ENCODE results near the gene GOSR2. TPM values are rescaled to one million over a fixed set of nuclear protein-coding genes. Genes with fewer than 3 reads are reported as not detected.
A peak's percentile ranks its signal among the peaks of the same experiment; 100 is the strongest.

The GOSR2 gene
- total RNA-seq, 1 experiment from 2014 or later = 71.9 TPM

- Histone ChIP-seq H3K27ac (0 out of 2 replicates have a peak overlapping the region, but pooled peaks have one; percentile 4), H3K9me3 (replicated peaks) (no peaks in the 10 kb centered on the region), H3K4me3 (no peak overlapping the region), H3K4me1 (replicated peaks) (peaks cover 23% of the 10 kb centered on the region; the same call in 1 of the 2 replicates), H3K27me3 (replicated peaks) (no peaks in the 10 kb centered on the region; the same call in 1 of the 2 replicates), H3K36me3 (peaks cover 65% of the 10 kb centered on the region)
- DNase-seq (ENCODE audit: low read depth in 1 of 2, low spot score in 2 of 2) = no peak
Observed at GRCh38 chr17:46928467-46929261, 5.7 kb downstream of the GOSR2 start.

GRCh38 chr17:46929413-46929812 is 6.5 kb downstream of the GOSR2 start:
- Histone ChIP-seq H3K27me3 (replicated peaks) (no peaks in the 10 kb centered on the region; the same call in 1 of the 2 replicates), H3K9me3 (replicated peaks) (no peaks in the 10 kb centered on the region), H3K36me3 (peaks cover 73% of the 10 kb centered on the region), H3K4me1 (replicated peaks) (peaks cover 18% of the 10 kb centered on the region; the same call in 1 of the 2 replicates), H3K4me3 (no peak overlapping the region), H3K27ac (0 out of 2 replicates have a peak overlapping the region, but pooled peaks have one; percentile 4)
- no peak for DNase-seq (ENCODE audit: low read depth in 1 of 2, low spot score in 2 of 2)

GRCh38 chr17:46930051-46930450 is 7.1 kb downstream of the GOSR2 start:
- Histone ChIP-seq H3K36me3 (peaks cover 77% of the 10 kb centered on the region), H3K9me3 (replicated peaks) (no peaks in the 10 kb centered on the region), H3K4me3 (no peak overlapping the region), H3K27ac (no peak overlapping the region), H3K4me1 (replicated peaks) (peaks cover 17% of the 10 kb centered on the region; the same call in 1 of the 2 replicates), H3K27me3 (replicated peaks) (no peaks in the 10 kb centered on the region; the same call in 1 of the 2 replicates)
- DNase-seq (ENCODE audit: low read depth in 1 of 2, low spot score in 2 of 2) = no peak

- H3K4me1 ChIP-seq (replicated peaks) = peaks cover 17% of the 10 kb centered on the region; the same call in 1 of the 2 replicates
- no peaks in the 10 kb centered on the region for H3K9me3 ChIP-seq (replicated peaks)
- no peak overlapping the region for H3K27ac ChIP-seq
- H3K36me3 ChIP-seq = peaks cover 87% of the 10 kb centered on the region
- DNase-seq (ENCODE audit: low read depth in 1 of 2, low spot score in 2 of 2) = no peak
- no peaks in the 10 kb centered on the region; the same call in 1 of the 2 replicates for H3K27me3 ChIP-seq (replicated peaks)
- H3K4me3 ChIP-seq = no peak overlapping the region
Observed at GRCh38 chr17:46931596-46931995, 8.6 kb downstream of the GOSR2 start.

DNA sequence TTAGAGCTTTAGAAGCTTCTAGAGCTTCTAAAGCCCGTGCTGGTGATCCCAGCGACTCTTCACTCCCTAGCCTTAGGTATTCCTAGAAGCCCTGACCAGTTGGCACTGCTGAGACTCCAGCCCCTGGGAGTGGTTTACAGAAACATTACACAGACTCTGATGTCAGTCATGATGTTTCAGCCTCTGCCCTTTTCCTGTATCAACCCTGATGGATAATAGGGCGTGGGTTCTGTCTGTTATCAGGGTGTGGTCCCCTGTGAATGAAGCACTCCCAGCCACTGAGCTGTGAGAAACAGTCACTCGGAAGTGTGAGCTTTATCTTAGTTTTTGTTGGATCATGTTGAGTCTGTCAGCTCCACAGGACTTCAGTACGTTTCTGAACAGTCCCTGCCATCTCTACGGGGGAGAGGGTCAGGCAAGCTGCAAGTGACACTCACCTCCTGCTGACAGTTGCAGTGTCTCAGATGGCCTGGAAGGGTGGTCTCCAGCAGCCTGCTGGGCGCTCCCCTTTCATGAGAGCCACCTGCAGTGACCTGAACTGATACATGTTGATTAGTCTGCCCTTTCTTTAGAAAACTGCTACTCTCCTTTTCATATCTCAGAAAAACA is 12.8 kb downstream of the GOSR2 start:
- no peak for DNase-seq (ENCODE audit: low read depth in 1 of 2, low spot score in 2 of 2)
- no peaks in the 10 kb centered on the region; the same call in 1 of the 2 replicates for H3K27me3 ChIP-seq (replicated peaks)
- H3K4me3 ChIP-seq = no peak overlapping the region
- H3K36me3 ChIP-seq = peaks cover 96% of the 10 kb centered on the region
- H3K9me3 ChIP-seq (replicated peaks) = no peaks in the 10 kb centered on the region
- H3K4me1 ChIP-seq (replicated peaks) = no peaks in the 10 kb centered on the region
- no peak overlapping the region for H3K27ac ChIP-seq

DNA sequence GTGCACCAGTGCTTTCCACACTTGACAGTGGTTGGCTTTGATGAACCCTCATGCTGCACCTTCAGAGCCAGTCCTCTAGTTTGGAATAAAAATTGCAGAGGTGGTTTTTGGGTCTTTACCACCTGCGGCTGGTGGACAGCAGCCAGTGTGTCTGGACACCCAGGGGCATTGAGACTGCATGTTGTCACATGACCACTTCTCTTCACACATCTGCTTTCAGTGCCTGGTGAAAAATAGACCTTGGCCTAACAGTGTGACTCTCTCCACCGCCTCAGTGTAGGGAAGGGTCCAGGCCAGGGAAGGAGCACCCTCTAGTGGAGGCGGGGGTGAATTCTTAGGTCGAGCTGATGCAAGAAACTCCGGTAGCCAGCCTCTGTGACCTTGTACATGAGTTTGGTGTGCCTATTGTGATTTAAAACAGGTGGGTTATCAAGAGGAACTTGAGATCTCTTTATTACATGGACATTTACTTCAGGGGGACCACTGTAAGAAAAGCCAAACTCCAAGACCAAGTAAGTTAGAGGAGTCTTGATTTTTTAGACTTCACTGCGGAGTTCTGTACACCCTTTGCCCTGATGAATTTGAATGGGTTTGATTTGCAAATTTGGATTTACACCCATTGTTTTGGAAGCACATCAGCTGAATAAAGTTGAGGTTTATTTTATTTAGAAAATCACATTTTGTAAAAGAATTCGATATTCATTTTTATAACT is 17.9 kb downstream of the GOSR2 start:
- H3K27ac ChIP-seq = no peak overlapping the region
- H3K27me3 ChIP-seq (replicated peaks) = no peaks in the 10 kb centered on the region
- peaks cover 8% of the 10 kb centered on the region for H3K4me1 ChIP-seq (replicated peaks)
- peaks cover 60% of the 10 kb centered on the region for H3K36me3 ChIP-seq
- H3K9me3 ChIP-seq (replicated peaks) = no peaks in the 10 kb centered on the region
- DNase-seq (ENCODE audit: low read depth in 1 of 2, low spot score in 2 of 2) = peak; percentile 67 to 80
- H3K4me3 ChIP-seq = no peak overlapping the region

GRCh38 chr17:46942441-46943217 is 19.7 kb downstream of the GOSR2 start:
- peaks cover 8% of the 10 kb centered on the region for H3K4me1 ChIP-seq (replicated peaks)
- no peak overlapping the region for H3K27ac ChIP-seq
- H3K27me3 ChIP-seq (replicated peaks) = no peaks in the 10 kb centered on the region
- H3K4me3 ChIP-seq = no peak overlapping the region
- peak; percentile 58 to 79 for DNase-seq (ENCODE audit: low read depth in 1 of 2, low spot score in 2 of 2)
- H3K9me3 ChIP-seq (replicated peaks) = no peaks in the 10 kb centered on the region
- H3K36me3 ChIP-seq = peaks cover 44% of the 10 kb centered on the region

DNA sequence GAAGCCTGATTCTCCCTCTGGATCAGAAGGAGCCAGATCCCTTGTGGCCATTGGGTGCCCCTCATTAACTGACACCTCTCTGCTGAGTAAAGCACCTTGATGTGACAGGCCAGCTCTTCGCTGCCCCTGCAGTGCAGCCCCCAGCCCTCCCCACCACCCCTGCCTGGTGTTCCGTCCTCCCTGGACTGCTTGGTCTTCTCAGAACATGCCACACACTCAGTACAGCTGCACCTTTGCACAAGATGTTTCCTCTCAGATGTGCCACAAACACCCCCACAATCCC is 20.2 kb downstream of the GOSR2 start:
- Histone ChIP-seq H3K36me3 (peaks cover 41% of the 10 kb centered on the region), H3K9me3 (replicated peaks) (no peaks in the 10 kb centered on the region), H3K27ac (no peak overlapping the region), H3K4me3 (no peak overlapping the region), H3K4me1 (replicated peaks) (peaks cover 8% of the 10 kb centered on the region), H3K27me3 (replicated peaks) (no peaks in the 10 kb centered on the region)
- DNase-seq (ENCODE audit: low read depth in 1 of 2, low spot score in 2 of 2) = no peak

GRCh38 chr17:46943501-46944393 is 20.8 kb downstream of the GOSR2 start:
- Histone ChIP-seq H3K27ac (no peak overlapping the region), H3K36me3 (peaks cover 35% of the 10 kb centered on the region), H3K4me1 (replicated peaks) (peaks cover 8% of the 10 kb centered on the region), H3K9me3 (replicated peaks) (no peaks in the 10 kb centered on the region), H3K4me3 (no peak overlapping the region), H3K27me3 (replicated peaks) (no peaks in the 10 kb centered on the region)
- DNase-seq (ENCODE audit: low read depth in 1 of 2, low spot score in 2 of 2) = peak; percentile 41 to 52

DNA sequence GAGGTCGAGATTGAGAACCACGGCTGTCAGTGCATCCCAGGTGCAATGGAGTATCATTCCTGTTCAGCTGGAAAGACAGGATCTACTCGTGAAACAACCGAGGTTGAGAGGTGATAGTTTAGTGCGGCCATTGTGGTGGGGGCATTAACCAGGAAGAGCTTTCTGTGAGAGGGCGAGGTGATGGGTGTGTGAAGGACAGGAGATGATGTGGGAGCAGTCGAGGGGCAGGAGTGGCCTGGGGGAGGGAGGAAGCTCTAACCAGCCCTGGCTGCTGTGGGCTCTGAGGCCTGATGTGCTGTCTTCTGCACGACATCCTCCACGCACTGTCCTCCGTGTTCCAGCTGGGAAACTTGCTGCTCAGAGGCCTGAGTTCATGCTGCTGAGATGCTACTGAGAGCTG is 22.0 kb downstream of the GOSR2 start:
- H3K4me1 ChIP-seq (replicated peaks) = peaks cover 8% of the 10 kb centered on the region
- H3K9me3 ChIP-seq (replicated peaks) = no peaks in the 10 kb centered on the region
- peak in 1 of 2 experiments; percentile 43 for DNase-seq (ENCODE audit: low read depth in 1 of 2, low spot score in 2 of 2)
- no peaks in the 10 kb centered on the region for H3K27me3 ChIP-seq (replicated peaks)
- H3K4me3 ChIP-seq = no peak overlapping the region
- no peak overlapping the region for H3K27ac ChIP-seq
- H3K36me3 ChIP-seq = peaks cover 23% of the 10 kb centered on the region

GRCh38 chr17:46947216-46947615 is 24.3 kb downstream of the GOSR2 start:
- no peaks in the 10 kb centered on the region for H3K27me3 ChIP-seq (replicated peaks)

DNA sequence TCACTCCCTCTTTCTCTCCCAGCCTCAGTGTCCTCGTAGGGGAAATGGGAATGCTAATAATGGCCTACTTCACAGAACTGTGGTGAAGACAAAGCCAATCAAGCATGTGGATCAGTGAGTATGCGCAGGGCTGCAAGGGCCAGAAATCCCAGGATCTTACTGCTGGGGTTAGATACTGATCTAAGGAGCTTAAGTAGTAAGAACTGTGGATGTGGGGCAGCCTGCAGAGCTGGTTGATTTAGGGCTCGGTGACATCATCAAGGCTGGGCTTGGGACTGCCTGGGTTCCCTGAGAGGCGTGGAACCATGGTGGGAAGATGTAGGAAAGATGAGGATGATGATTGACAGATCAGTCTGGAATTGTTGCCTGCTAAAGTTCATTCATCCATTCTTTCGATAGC is 25.6 kb downstream of the GOSR2 start:
- H3K36me3 ChIP-seq = no peaks in the 10 kb centered on the region
- peaks cover 6% of the 10 kb centered on the region for H3K4me1 ChIP-seq (replicated peaks)

More at GRCh38 chr17:46947216-46947615, 24.3 kb downstream of the GOSR2 start:
- Histone ChIP-seq H3K4me3 (no peak overlapping the region), H3K4me1 (replicated peaks) (peaks cover 8% of the 10 kb centered on the region), H3K27ac (no peak overlapping the region), H3K9me3 (replicated peaks) (no peaks in the 10 kb centered on the region), H3K36me3 (peaks cover 3% of the 10 kb centered on the region)
- DNase-seq (ENCODE audit: low read depth in 1 of 2, low spot score in 2 of 2) = peak in 1 of 2 experiments; percentile 41

More for the DNA sequence above, 25.6 kb downstream of the GOSR2 start:
- H3K27ac ChIP-seq = no peak overlapping the region
- peak in 1 of 2 experiments; percentile 22 for DNase-seq (ENCODE audit: low read depth in 1 of 2, low spot score in 2 of 2)
- no peaks in the 10 kb centered on the region for H3K27me3 ChIP-seq (replicated peaks)
- no peaks in the 10 kb centered on the region for H3K9me3 ChIP-seq (replicated peaks)
- H3K4me3 ChIP-seq = no peak overlapping the region
